HG03039 (cell line): ENCODE measurements around the gene VIP.

Experiments used
- ATAC-seq: cut with Tn5 transposase; IDR thresholded peaks from one replicate; pipeline ENCODE4 v1.9.1; 2021; ENCODE audit warnings: mild to moderate bottlenecking, moderate library complexity; ENCODE audit not compliant: unreplicated experiment

The VIP gene

DNA sequence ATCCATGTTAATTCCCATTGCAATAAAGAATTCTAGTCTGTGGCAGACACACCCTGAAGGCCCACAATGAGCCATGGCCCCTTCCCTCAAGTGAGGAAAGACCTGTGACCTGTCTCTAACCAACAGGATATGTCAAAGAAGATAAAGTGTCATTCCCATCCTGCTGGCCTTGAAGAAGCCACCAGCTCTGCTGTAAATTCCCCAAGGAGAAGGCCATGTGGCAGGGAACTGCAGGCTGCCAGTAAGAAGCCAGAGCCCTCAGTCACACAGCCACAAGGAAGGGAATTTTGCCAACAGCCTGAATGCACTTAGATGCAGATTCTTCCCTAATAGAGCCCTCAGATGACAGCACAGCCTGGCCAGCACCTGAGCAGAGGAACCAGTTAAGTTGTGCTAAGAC, 24.8 kb downstream of the VIP start:
- no peak for ATAC-seq

DNA sequence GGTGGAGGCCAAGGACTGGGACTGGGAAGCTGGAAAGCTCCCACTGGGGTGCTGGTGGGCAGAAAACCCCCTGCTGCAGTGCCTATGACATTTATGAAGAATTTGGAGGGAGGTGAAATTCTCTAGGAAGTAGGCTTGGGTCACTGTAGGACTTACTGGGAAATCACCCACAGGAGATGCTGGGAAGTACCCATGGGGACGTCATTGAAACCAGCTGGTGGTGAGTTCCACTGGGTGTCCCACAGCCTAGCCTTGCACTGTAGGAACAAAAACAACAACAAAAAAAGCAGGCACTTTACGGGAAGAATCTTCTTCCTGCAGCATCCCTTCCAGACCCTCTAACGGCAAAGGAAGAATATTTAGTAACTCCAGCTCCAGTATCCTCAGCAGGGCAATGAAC, 26.2 kb downstream of the VIP start:
- no peak for ATAC-seq

DNA sequence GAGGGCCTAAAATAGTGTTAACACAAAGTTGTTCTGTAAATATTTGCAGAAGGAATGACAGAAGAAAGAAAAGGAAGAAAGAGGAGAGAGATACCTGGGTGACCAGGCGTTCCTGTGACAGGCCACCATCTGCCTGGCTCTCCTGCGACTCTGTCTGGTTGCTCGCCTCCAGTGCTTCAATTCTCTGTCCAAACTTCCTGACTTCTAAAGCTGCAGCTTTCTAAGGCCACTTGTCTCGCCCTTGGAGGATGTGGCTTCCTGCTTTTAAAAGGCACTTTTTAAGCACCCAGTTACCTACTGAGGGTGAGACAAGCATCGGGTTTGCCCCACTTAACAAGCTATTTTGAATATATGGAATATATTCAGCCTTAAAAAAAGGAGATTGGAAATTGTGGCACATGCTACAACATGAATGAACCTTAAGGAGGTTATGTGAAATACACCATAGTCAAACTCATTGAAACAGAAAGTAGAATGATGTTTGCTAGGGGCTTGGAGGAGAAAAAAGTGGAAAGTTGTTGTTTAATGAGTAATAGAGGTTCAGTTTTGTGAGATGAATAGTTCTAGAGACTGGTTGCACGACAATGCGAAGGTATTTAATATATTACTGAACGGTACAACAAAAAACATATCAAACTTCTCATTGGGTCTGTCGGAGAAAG, 32.8 kb downstream of the VIP start:
- no peak for ATAC-seq

DNA sequence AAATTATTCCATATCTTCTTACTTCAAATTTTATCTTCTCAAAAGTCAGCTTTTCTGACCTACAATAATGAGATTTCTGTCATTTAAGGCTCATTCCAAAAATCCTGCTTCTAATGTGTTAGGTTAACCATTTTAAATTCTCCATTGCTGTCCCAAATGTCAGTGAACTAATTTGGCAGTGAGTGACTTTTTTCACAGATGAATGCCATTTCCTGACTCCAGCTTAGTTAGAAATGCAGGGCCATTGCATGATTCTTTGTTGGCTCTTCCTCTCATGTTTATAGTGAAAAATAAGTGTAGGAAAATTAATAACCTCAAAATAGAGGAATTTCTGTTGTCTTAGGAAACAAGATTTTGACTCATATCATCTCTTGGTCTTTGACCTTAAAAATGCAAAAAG, 44.1 kb downstream of the VIP start:
- ATAC-seq, result no peak

DNA sequence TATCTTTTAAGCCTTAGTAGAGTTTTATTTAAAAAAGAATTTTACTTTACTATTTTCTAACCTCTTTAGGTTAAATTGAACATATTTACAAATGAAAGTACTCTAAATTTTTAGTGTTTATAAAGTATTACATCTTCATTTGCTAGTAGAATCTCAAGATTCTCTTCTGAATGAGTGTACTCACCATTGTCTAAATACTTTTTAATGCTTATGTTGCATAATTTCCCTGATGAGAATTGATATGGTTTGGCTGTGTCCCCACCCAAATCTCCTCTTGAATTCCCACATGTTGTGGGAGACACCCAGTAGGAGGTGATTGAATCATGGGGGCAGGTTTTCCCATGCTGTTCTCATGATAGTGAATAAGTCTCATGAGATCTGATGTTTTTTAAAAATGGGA, 53.6 kb downstream of the VIP start:
- no peak for ATAC-seq
